ENCODE data around the gene RASL11B. TPM values are rescaled to one million over a fixed set of nuclear protein-coding genes. Genes with fewer than 3 reads are reported as not detected.

Gene RASL11B
- total and polyA plus RNA-seq, 12 donors = 1.3 to 11.0 (median 3.3) TPM

- H3K9me3 ChIP-seq (replicated peaks in 1 of 3) = no peaks in the 10 kb centered on the region
- H3K27ac ChIP-seq = peak overlapping the region; percentile 48 to 84 (median 56)
- 29 to 40% (median 34%) methylated on average over 3 of the region's 3 CpGs for WGBS, 4 donors
- DNase-seq = peak; percentile 54 to 84 (median 73)
- peaks cover 27 to 31% of the 10 kb centered on the region in 2 donors for H3K4me1 ChIP-seq (replicated peaks in 1 of 2)
- H3K36me3 ChIP-seq (replicated peaks in 1 of 2) = no peaks in the 10 kb centered on the region
- intact Hi-C loops (cut with DNase I) = no loop called here
- TF ChIP-seq CTCF (IDR thresholded peaks at IDR 0.05) = no peak
- peak in 1 of 2 donors; percentile 49 for TF ChIP-seq POLR2A (IDR thresholded peaks at IDR 0.05)
- no peaks in the 10 kb centered on the region for H3K27me3 ChIP-seq
- H3K4me3 ChIP-seq = no peak overlapping the region
Observed at GRCh38 chr4:52914051-52914605, 52.0 kb downstream of the RASL11B start.

- peaks cover 27 to 31% of the 10 kb centered on the region in 2 donors for H3K4me1 ChIP-seq (replicated peaks in 1 of 2)
- no peak for DNase-seq
- no peak overlapping the region for H3K4me3 ChIP-seq
- H3K9me3 ChIP-seq (replicated peaks in 1 of 3) = no peaks in the 10 kb centered on the region
- no peaks in the 10 kb centered on the region for H3K36me3 ChIP-seq (replicated peaks in 1 of 2)
- no peak for TF ChIP-seq CTCF (IDR thresholded peaks at IDR 0.05)
- TF ChIP-seq POLR2A (IDR thresholded peaks at IDR 0.05) = no peak
- intact Hi-C loops (cut with DNase I) = no loop called here
- H3K27me3 ChIP-seq = no peaks in the 10 kb centered on the region
- H3K27ac ChIP-seq = peak overlapping the region in 1 of 5 donors; percentile 84
Observed at GRCh38 chr4:52915191-52915590, 53.1 kb downstream of the RASL11B start.

- intact Hi-C loops (cut with DNase I) = no loop called here
- Histone ChIP-seq H3K9me3 (replicated peaks in 1 of 3) (no peaks in the 10 kb centered on the region), H3K27ac (no peak overlapping the region), H3K27me3 (no peaks in the 10 kb centered on the region), H3K36me3 (replicated peaks in 1 of 2) (no peaks in the 10 kb centered on the region), H3K4me1 (replicated peaks in 1 of 2) (peaks cover 27 to 31% of the 10 kb centered on the region in 2 donors), H3K4me3 (no peak overlapping the region)
- DNase-seq = no peak
- TF ChIP-seq POLR2A (IDR thresholded peaks at IDR 0.05) = no peak
- no peak for TF ChIP-seq CTCF (IDR thresholded peaks at IDR 0.05)
- 88 to 97% (median 96%) methylated on average over 3 to 6 of the region's 6 CpGs for WGBS, 4 donors
Observed at GRCh38 chr4:52915730-52916300, 53.7 kb downstream of the RASL11B start.

Other genes starting within 250 kb of the RASL11B start
- 10 to 100 TPM; 12.1 to 37.5 (median 21.0) TPM for gene USP46, start 203.0 kb upstream of the RASL11B start, total RNA-seq
- 10 to 100 TPM in 1 of 3 donors, 1 to 10 TPM in 2; 1.9 to 19.1 (median 3.3) TPM for gene USP46, start 203.0 kb upstream of the RASL11B start, polyA plus RNA-seq
- 1 to 10 TPM in 5 of 9 donors, under 1 TPM in 4; 0.28 to 1.7 (median 1.0) TPM for gene ERVMER34-1, start 110.9 kb upstream of the RASL11B start, total RNA-seq
- 1 to 10 TPM in 1 of 3 donors, under 1 TPM in 2; 0.32 to 2.1 (median 0.44) TPM for gene ERVMER34-1, start 110.9 kb upstream of the RASL11B start, polyA plus RNA-seq

Data from adrenal gland (tissue), 12 donors.